Activated T-helper 17 cell treated with anti-CD3 and anti-CD28 coated beads, Interleukin-2, amount 50 U/mL, for 72 hours (primary cell): ENCODE data around the gene CDT1. TPM values are rescaled to one million over a fixed set of nuclear protein-coding genes. Genes with fewer than 3 reads are reported as not detected.
"Not testable (repeated sequence)": the region's sequence is repeated elsewhere in the genome, so short reads cannot be mapped to it uniquely, and the experiment has no call there.

Experiments used
- ATAC-seq: fragments of 150-1000 bp; cut with Tn5 transposase; replicated peaks from 2 replicates; pipeline ENCODE4 v1.10.0; 2021; ENCODE audit warnings: mild to moderate bottlenecking, moderate library complexity
- H3K27ac Mint-ChIP-seq: one replicate; pipeline ENCODE4 v1.8.0; 2022; ENCODE audit warnings: mixed read lengths
- H3K27me3 Mint-ChIP-seq: one replicate; pipeline ENCODE4 v1.8.0; 2022; ENCODE audit warnings: mixed read lengths
- H3K36me3 Mint-ChIP-seq: one replicate; pipeline ENCODE4 v1.8.0; 2022; ENCODE audit warnings: low read depth, mild to moderate bottlenecking, mixed read lengths
- H3K4me1 Mint-ChIP-seq: one replicate; pipeline ENCODE4 v1.8.0; 2022; ENCODE audit warnings: mixed read lengths
- H3K4me3 Mint-ChIP-seq: one replicate; pipeline ENCODE4 v1.8.0; 2022; ENCODE audit warnings: mild to moderate bottlenecking, mixed read lengths
- H3K9me3 Mint-ChIP-seq: one replicate; pipeline ENCODE4 v1.8.0; 2022; ENCODE audit warnings: mixed read lengths
- total RNA-seq, 2 donors: library from RNA; stranded (reverse); gene quantifications; one replicate each; pipeline ENCODE4 v1.2.3, GENCODE V29; 2022

Gene CDT1
- total RNA-seq, 2 donors from 2014 or later: 96.6 to 141 TPM

- H3K4me1 Mint-ChIP-seq: peaks cover 21% of the 10 kb centered on the region
- no peaks in the 10 kb centered on the region for H3K9me3 Mint-ChIP-seq
- H3K27ac Mint-ChIP-seq: no peak overlapping the region
- peaks cover 13% of the 10 kb centered on the region for H3K36me3 Mint-ChIP-seq
- no peak overlapping the region for H3K4me3 Mint-ChIP-seq
- H3K27me3 Mint-ChIP-seq: no peaks in the 10 kb centered on the region
- peak; percentile 0 for ATAC-seq
Measured at GRCh38 chr16:88784856-88785105, 18.8 kb upstream of the CDT1 start.

- Mint-ChIP-seq H3K27me3 (no peaks in the 10 kb centered on the region), H3K4me3 (peak within 1 kb of the TSS; percentile 87), H3K27ac (no peak within 1 kb of the TSS), H3K4me1 (peaks cover 16% of the 10 kb centered on the region), H3K9me3 (no peaks in the 10 kb centered on the region), H3K36me3 (peaks cover 13% of the 10 kb centered on the region)
- peak; percentile 14 for ATAC-seq
Measured at GRCh38 chr16:88785106-88785924, 18.3 kb upstream of the CDT1 start, which contains the start of gene PIEZO1. Gene PIEZO1 (minus strand): TSS chr16:88785220. CDS start chr16:88784964, 256 bp downstream.

- ATAC-seq: no peak
- H3K27ac Mint-ChIP-seq: no peak overlapping the region
- no peaks in the 10 kb centered on the region for H3K27me3 Mint-ChIP-seq
- H3K36me3 Mint-ChIP-seq: peaks cover 5% of the 10 kb centered on the region
- no peaks in the 10 kb centered on the region for H3K9me3 Mint-ChIP-seq
- peaks cover 5% of the 10 kb centered on the region for H3K4me1 Mint-ChIP-seq
- H3K4me3 Mint-ChIP-seq: no peak overlapping the region
Measured at GRCh38 chr16:88787579-88788314, 15.8 kb upstream of the CDT1 start.

GRCh38 chr16:88788749-88789148, 14.8 kb upstream of the CDT1 start:
- H3K27ac Mint-ChIP-seq, H3K36me3 Mint-ChIP-seq: not testable (repeated sequence)

GRCh38 chr16:88789594-88789993, 14.0 kb upstream of the CDT1 start:
- ATAC-seq: no peak
- no peaks in the 10 kb centered on the region for H3K27me3 Mint-ChIP-seq
- no peaks in the 10 kb centered on the region for H3K36me3 Mint-ChIP-seq
- H3K9me3 Mint-ChIP-seq: no peaks in the 10 kb centered on the region
- no peak overlapping the region for H3K27ac Mint-ChIP-seq
- peak overlapping the region; percentile 77 for H3K4me3 Mint-ChIP-seq
- H3K4me1 Mint-ChIP-seq: no peaks in the 10 kb centered on the region

More at GRCh38 chr16:88788749-88789148, 14.8 kb upstream of the CDT1 start:
- H3K4me1 Mint-ChIP-seq, H3K9me3 Mint-ChIP-seq, ATAC-seq, H3K4me3 Mint-ChIP-seq, H3K27me3 Mint-ChIP-seq: not testable (repeated sequence)

- no peaks in the 10 kb centered on the region for H3K4me1 Mint-ChIP-seq
Measured at GRCh38 chr16:88790312-88791211, 13.0 kb upstream of the CDT1 start.

GRCh38 chr16:88792078-88792550, 11.5 kb upstream of the CDT1 start:
- Mint-ChIP-seq H3K9me3 (no peaks in the 10 kb centered on the region), H3K27ac (no peak overlapping the region), H3K36me3 (no peaks in the 10 kb centered on the region), H3K27me3 (no peaks in the 10 kb centered on the region), H3K4me1 (no peaks in the 10 kb centered on the region), H3K4me3 (peak overlapping the region; percentile 77)
- no peak for ATAC-seq

More at GRCh38 chr16:88790312-88791211, 13.0 kb upstream of the CDT1 start:
- Mint-ChIP-seq H3K36me3 (no peaks in the 10 kb centered on the region), H3K4me3 (peak overlapping the region; percentile 77), H3K9me3 (no peaks in the 10 kb centered on the region), H3K27me3 (no peaks in the 10 kb centered on the region), H3K27ac (peak overlapping the region; percentile 80)
- peak; percentile 90 for ATAC-seq

- H3K4me3 Mint-ChIP-seq: peak overlapping the region; percentile 16
- no peaks in the 10 kb centered on the region for H3K27me3 Mint-ChIP-seq
- no peaks in the 10 kb centered on the region for H3K9me3 Mint-ChIP-seq
- H3K27ac Mint-ChIP-seq: no peak overlapping the region
- H3K4me1 Mint-ChIP-seq: no peaks in the 10 kb centered on the region
- no peak for ATAC-seq
- no peaks in the 10 kb centered on the region for H3K36me3 Mint-ChIP-seq
Measured at GRCh38 chr16:88792668-88793250, 10.8 kb upstream of the CDT1 start.

GRCh38 chr16:88793251-88793954, 10.2 kb upstream of the CDT1 start:
- H3K27ac Mint-ChIP-seq: no peak overlapping the region
- H3K27me3 Mint-ChIP-seq: no peaks in the 10 kb centered on the region
- no peaks in the 10 kb centered on the region for H3K4me1 Mint-ChIP-seq
- H3K36me3 Mint-ChIP-seq: no peaks in the 10 kb centered on the region
- peak; percentile 43 for ATAC-seq
- H3K9me3 Mint-ChIP-seq: no peaks in the 10 kb centered on the region
- no peak overlapping the region for H3K4me3 Mint-ChIP-seq

GRCh38 chr16:88796278-88796677, 7.3 kb upstream of the CDT1 start:
- Mint-ChIP-seq H3K27ac (no peak overlapping the region), H3K9me3 (no peaks in the 10 kb centered on the region), H3K4me1 (peaks cover 6% of the 10 kb centered on the region), H3K27me3 (no peaks in the 10 kb centered on the region), H3K36me3 (no peaks in the 10 kb centered on the region), H3K4me3 (no peak overlapping the region)
- ATAC-seq: no peak

GRCh38 chr16:88798073-88798472, 5.5 kb upstream of the CDT1 start:
- Mint-ChIP-seq H3K27ac (no peak overlapping the region), H3K27me3 (no peaks in the 10 kb centered on the region), H3K9me3 (no peaks in the 10 kb centered on the region), H3K36me3 (peaks cover 5% of the 10 kb centered on the region), H3K4me3 (no peak overlapping the region), H3K4me1 (peaks cover 6% of the 10 kb centered on the region)
- no peak for ATAC-seq

- no peak for ATAC-seq
- Mint-ChIP-seq H3K9me3 (no peaks in the 10 kb centered on the region), H3K27me3 (no peaks in the 10 kb centered on the region), H3K27ac (no peak overlapping the region), H3K4me1 (peaks cover 6% of the 10 kb centered on the region), H3K4me3 (no peak overlapping the region), H3K36me3 (peaks cover 8% of the 10 kb centered on the region)
Measured at GRCh38 chr16:88798772-88799455, 4.7 kb upstream of the CDT1 start.

- Mint-ChIP-seq H3K36me3 (peaks cover 16% of the 10 kb centered on the region), H3K4me3 (peak overlapping the region; percentile 77), H3K4me1 (peaks cover 6% of the 10 kb centered on the region), H3K9me3 (no peaks in the 10 kb centered on the region), H3K27me3 (no peaks in the 10 kb centered on the region), H3K27ac (no peak overlapping the region)
- no peak for ATAC-seq
Measured at GRCh38 chr16:88799569-88800276, 3.9 kb upstream of the CDT1 start.
